ENCODE measurements around the gene COL18A1.

The COL18A1 gene

GRCh38 chr21:45370575-45370974 lies 34.4 kb upstream of the COL18A1 start:
- Histone ChIP-seq H3K27me3 (ENCODE audit: insufficient read depth, low read length, poor library complexity) (peaks cover 13% of the 10 kb centered on the region), H3K9me3 (ENCODE audit: insufficient read depth, low read length, severe bottlenecking) (no peaks in the 10 kb centered on the region), H3K4me3 (ENCODE audit: low read depth in 1 of 2, low read length in 2 of 2) (no peak overlapping the region), H3K79me2 (ENCODE audit: insufficient read depth, low read length) (no peaks in the 10 kb centered on the region), H3K9ac (ENCODE audit: low read depth, low read length) (no peak overlapping the region), H4K20me1 (ENCODE audit: insufficient read depth, low read length) (no peaks in the 10 kb centered on the region), H2AFZ (ENCODE audit: low read depth, low read length) (no peak overlapping the region), H3K4me2 (ENCODE audit: insufficient read depth, low read length) (no peak overlapping the region), H3K36me3 (ENCODE audit: insufficient read depth, low read length) (no peaks in the 10 kb centered on the region), H3K4me1 (ENCODE audit: insufficient read depth, low read length) (no peaks in the 10 kb centered on the region), H3K27ac (ENCODE audit: low read length) (no peak overlapping the region)
- DNase-seq (no peak), ATAC-seq (ENCODE audit: insufficient read depth, low read depth) (no peak)
- TF ChIP-seq CTCF (IDR thresholded peaks at IDR 0.05; ENCODE audit: borderline replicate concordance, extremely low read depth, low read length, poor library complexity, severe bottlenecking) (no peak), EZH2 (IDR thresholded peaks at IDR 0.05; ENCODE audit: borderline replicate concordance, low read depth, low read length, severe bottlenecking) (no peak)

- peaks cover 13% of the 10 kb centered on the region for H3K27me3 ChIP-seq (ENCODE audit: insufficient read depth, low read length, poor library complexity)
- no peaks in the 10 kb centered on the region for H3K79me2 ChIP-seq (ENCODE audit: insufficient read depth, low read length)
- no peak overlapping the region for H2AFZ ChIP-seq (ENCODE audit: low read depth, low read length)
- no peak for TF ChIP-seq CTCF (IDR thresholded peaks at IDR 0.05; ENCODE audit: borderline replicate concordance, extremely low read depth, low read length, poor library complexity, severe bottlenecking)
- TF ChIP-seq EZH2 (IDR thresholded peaks at IDR 0.05; ENCODE audit: borderline replicate concordance, low read depth, low read length, severe bottlenecking), result no peak
- DNase-seq (no peak), ATAC-seq (ENCODE audit: insufficient read depth, low read depth) (no peak)
- H3K36me3 ChIP-seq (ENCODE audit: insufficient read depth, low read length), result no peaks in the 10 kb centered on the region
- H3K27ac ChIP-seq (ENCODE audit: low read length), result no peak overlapping the region
- no peaks in the 10 kb centered on the region for H3K9me3 ChIP-seq (ENCODE audit: insufficient read depth, low read length, severe bottlenecking)
- no peak overlapping the region for H3K9ac ChIP-seq (ENCODE audit: low read depth, low read length)
- no peaks in the 10 kb centered on the region for H3K4me1 ChIP-seq (ENCODE audit: insufficient read depth, low read length)
- H4K20me1 ChIP-seq (ENCODE audit: insufficient read depth, low read length), result no peaks in the 10 kb centered on the region
- H3K4me3 ChIP-seq (ENCODE audit: low read depth in 1 of 2, low read length in 2 of 2), result no peak overlapping the region
- no peak overlapping the region for H3K4me2 ChIP-seq (ENCODE audit: insufficient read depth, low read length)
Observed at GRCh38 chr21:45371081-45371480, 33.9 kb upstream of the COL18A1 start.

- Histone ChIP-seq H3K9me3 (ENCODE audit: insufficient read depth, low read length, severe bottlenecking) (no peaks in the 10 kb centered on the region), H2AFZ (ENCODE audit: low read depth, low read length) (no peak overlapping the region), H4K20me1 (ENCODE audit: insufficient read depth, low read length) (no peaks in the 10 kb centered on the region), H3K36me3 (ENCODE audit: insufficient read depth, low read length) (no peaks in the 10 kb centered on the region), H3K4me2 (ENCODE audit: insufficient read depth, low read length) (no peak overlapping the region), H3K27me3 (ENCODE audit: insufficient read depth, low read length, poor library complexity) (peaks cover 13% of the 10 kb centered on the region), H3K4me1 (ENCODE audit: insufficient read depth, low read length) (no peaks in the 10 kb centered on the region), H3K4me3 (ENCODE audit: low read depth in 1 of 2, low read length in 2 of 2) (no peak overlapping the region), H3K27ac (ENCODE audit: low read length) (no peak overlapping the region), H3K9ac (ENCODE audit: low read depth, low read length) (no peak overlapping the region), H3K79me2 (ENCODE audit: insufficient read depth, low read length) (no peaks in the 10 kb centered on the region)
- TF ChIP-seq EZH2 (IDR thresholded peaks at IDR 0.05; ENCODE audit: borderline replicate concordance, low read depth, low read length, severe bottlenecking), result no peak
- TF ChIP-seq CTCF (IDR thresholded peaks at IDR 0.05; ENCODE audit: borderline replicate concordance, extremely low read depth, low read length, poor library complexity, severe bottlenecking), result no peak
- DNase-seq (no peak), ATAC-seq (ENCODE audit: insufficient read depth, low read depth) (no peak)
Observed at GRCh38 chr21:45371655-45372054, 33.3 kb upstream of the COL18A1 start.
